ENCODE data around the gene KLF6. TPM values are rescaled to one million over a fixed set of nuclear protein-coding genes. Genes with fewer than 3 reads are reported as not detected.

KLF6 gene
- total RNA-seq (157 and 187 TPM in 2 replicates), polyA plus RNA-seq (602 and 816 TPM in 2 replicates)

DNA sequence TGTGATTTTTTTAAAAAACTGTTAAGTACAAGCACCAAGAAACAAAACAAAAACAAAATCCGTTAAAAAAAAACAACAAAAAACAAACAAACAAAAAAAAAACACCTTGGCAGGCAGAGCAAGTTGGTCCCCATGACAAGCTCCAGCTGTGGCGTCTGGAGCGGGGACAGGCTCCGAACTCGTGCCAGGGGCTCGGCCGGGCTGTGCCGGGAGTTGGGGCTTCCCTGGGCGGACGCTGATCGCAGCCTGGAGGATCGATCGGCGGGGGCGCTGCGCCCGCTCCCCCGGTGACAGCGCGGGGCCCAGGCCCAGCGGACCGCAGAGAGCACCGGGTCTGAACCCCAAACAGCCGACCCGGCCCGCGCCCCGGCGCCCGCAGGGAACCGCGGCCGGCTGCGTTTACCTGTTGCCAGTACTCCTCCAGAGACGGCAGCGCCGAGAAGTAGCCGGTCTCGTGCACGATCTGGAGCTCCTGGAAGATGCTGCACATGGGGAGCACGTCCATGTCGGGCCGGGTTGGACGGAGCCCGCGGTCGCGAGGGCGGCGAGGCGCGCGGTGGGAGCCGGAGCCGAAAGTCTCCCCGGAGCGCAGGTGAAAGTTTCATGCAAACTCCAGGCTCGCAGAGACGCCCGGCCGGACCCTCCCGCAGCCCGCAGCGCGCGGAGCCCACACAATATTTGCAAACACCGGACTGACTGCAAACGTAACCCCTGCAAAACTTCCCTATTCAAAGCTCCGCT, at the start of gene KLF6:
Gene KLF6 (minus strand): TSS at position 700 of the 741 bp plus-strand sequence. CDS start 195 bp downstream, at position 505.
- peak within 1 kb of the TSS; percentile 100 for H3K27ac ChIP-seq
- peak; percentile 48 for DNase-seq (ENCODE audit: low spot score)
- no peaks in the 10 kb centered on the region for H3K27me3 ChIP-seq
- H3K4me2 ChIP-seq, result peak within 1 kb of the TSS; percentile 85
- H3K36me3 ChIP-seq (replicated peaks; ENCODE audit: insufficient read depth, low read depth), result peaks cover 7% of the 10 kb centered on the region
- peaks cover 53% of the 10 kb centered on the region for H3K79me2 ChIP-seq
- no peaks in the 10 kb centered on the region for H3K9me3 ChIP-seq (ENCODE audit: low read depth)
- under 1% methylated on average over 57 of the region's 69 CpGs for WGBS (ENCODE audit: low lambda C conversion rate, missing lambda C conversion rate)
- no peak within 1 kb of the TSS for H2AFZ ChIP-seq
- peaks cover 26% of the 10 kb centered on the region for H3K4me1 ChIP-seq (ENCODE audit: insufficient read depth)
- H3K9me2 ChIP-seq (replicated peaks; ENCODE audit: insufficient read depth), result no peaks in the 10 kb centered on the region
- H3K4me3 ChIP-seq, result peak within 1 kb of the TSS; percentile 76
- no peak for TF ChIP-seq EZH2phosphoT487 (IDR thresholded peaks at IDR 0.05; ENCODE audit: low read depth, severe bottlenecking, unreplicated experiment)
- TF ChIP-seq, protein P1, sequence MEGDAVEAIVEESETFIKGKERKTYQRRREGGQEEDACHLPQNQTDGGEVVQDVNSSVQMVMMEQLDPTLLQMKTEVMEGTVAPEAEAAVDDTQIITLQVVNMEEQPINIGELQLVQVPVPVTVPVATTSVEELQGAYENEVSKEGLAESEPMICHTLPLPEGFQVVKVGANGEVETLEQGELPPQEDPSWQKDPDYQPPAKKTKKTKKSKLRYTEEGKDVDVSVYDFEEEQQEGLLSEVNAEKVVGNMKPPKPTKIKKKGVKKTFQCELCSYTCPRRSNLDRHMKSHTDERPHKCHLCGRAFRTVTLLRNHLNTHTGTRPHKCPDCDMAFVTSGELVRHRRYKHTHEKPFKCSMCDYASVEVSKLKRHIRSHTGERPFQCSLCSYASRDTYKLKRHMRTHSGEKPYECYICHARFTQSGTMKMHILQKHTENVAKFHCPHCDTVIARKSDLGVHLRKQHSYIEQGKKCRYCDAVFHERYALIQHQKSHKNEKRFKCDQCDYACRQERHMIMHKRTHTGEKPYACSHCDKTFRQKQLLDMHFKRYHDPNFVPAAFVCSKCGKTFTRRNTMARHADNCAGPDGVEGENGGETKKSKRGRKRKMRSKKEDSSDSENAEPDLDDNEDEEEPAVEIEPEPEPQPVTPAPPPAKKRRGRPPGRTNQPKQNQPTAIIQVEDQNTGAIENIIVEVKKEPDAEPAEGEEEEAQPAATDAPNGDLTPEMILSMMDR (IDR thresholded peaks at IDR 0.05; ENCODE audit: poor library complexity), result no peak
- no peak for TF ChIP-seq EZH2 (IDR thresholded peaks at IDR 0.05; ENCODE audit: borderline replicate concordance)
- H4K20me1 ChIP-seq (ENCODE audit: insufficient read depth, poor library complexity, severe bottlenecking), result peaks cover 44% of the 10 kb centered on the region

DNA sequence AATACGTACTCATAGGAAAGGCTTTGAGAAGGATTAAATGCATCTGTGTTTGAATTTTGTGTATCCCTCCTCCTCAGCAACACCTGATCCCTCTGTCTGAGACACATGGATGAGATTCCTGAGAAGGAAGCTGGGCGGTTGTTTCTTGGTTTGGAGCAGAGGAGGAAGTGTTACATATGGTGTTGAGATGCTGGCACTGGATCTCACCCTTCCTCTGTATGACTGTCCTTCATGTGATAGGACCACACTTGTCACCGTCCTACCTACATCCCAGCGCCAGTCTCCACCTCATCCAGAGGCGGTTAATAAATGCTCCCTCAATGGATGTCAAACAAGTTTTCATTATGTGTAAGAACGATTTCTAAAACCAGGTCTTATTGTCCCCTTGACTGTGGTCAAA, 49.4 kb upstream of the KLF6 start:
- TF ChIP-seq, protein P1 (IDR thresholded peaks at IDR 0.05; ENCODE audit: poor library complexity), result no peak
- TF ChIP-seq EZH2 (IDR thresholded peaks at IDR 0.05; ENCODE audit: borderline replicate concordance) (no peak), EZH2phosphoT487 (IDR thresholded peaks at IDR 0.05; ENCODE audit: low read depth, severe bottlenecking, unreplicated experiment) (no peak)
- Histone ChIP-seq H2AFZ (no peak overlapping the region), H3K9me2 (replicated peaks; ENCODE audit: insufficient read depth) (no peaks in the 10 kb centered on the region), H3K79me2 (no peaks in the 10 kb centered on the region), H3K9me3 (ENCODE audit: low read depth) (no peaks in the 10 kb centered on the region), H3K4me2 (no peak overlapping the region), H3K27ac (no peak overlapping the region), H3K4me1 (ENCODE audit: insufficient read depth) (peaks cover 19% of the 10 kb centered on the region), H4K20me1 (ENCODE audit: insufficient read depth, poor library complexity, severe bottlenecking) (no peaks in the 10 kb centered on the region), H3K27me3 (no peaks in the 10 kb centered on the region), H3K4me3 (no peak overlapping the region), H3K36me3 (replicated peaks; ENCODE audit: insufficient read depth, low read depth) (no peaks in the 10 kb centered on the region)
- no peak for DNase-seq (ENCODE audit: low spot score)
- WGBS (ENCODE audit: low lambda C conversion rate, missing lambda C conversion rate), result 94% methylated on average over 6 of the region's 6 CpGs

DNA sequence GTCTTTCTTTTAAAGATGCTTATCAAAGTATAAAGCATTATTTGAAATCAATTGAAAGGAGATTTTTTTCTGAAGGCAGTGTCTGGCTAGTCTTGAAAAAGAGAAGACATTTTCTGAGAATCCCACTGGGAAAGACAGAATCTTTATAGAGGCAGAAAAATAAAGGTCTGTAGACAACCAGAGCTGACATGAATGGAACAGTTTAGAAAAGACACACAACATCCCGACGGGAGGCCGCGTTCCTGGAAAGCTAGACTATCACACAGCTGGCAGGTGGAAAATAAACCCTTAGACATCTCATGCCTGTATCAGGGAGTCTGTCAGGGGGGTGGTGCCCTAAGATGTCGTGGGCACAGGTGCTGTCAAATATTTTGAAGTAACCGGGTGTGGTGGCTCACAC, 48.0 kb upstream of the KLF6 start:
- TF ChIP-seq, protein P1 (IDR thresholded peaks at IDR 0.05; ENCODE audit: poor library complexity), result no peak
- TF ChIP-seq EZH2phosphoT487 (IDR thresholded peaks at IDR 0.05; ENCODE audit: low read depth, severe bottlenecking, unreplicated experiment), result no peak
- TF ChIP-seq EZH2 (IDR thresholded peaks at IDR 0.05; ENCODE audit: borderline replicate concordance), result no peak
- H3K4me3 ChIP-seq, result no peak overlapping the region
- no peaks in the 10 kb centered on the region for H3K27me3 ChIP-seq
- H4K20me1 ChIP-seq (ENCODE audit: insufficient read depth, poor library complexity, severe bottlenecking), result no peaks in the 10 kb centered on the region
- H2AFZ ChIP-seq, result no peak overlapping the region
- H3K4me1 ChIP-seq (ENCODE audit: insufficient read depth), result peaks cover 23% of the 10 kb centered on the region
- H3K79me2 ChIP-seq, result no peaks in the 10 kb centered on the region
- H3K27ac ChIP-seq, result no peak overlapping the region
- no peaks in the 10 kb centered on the region for H3K9me3 ChIP-seq (ENCODE audit: low read depth)
- 93% methylated on average over 6 of the region's 6 CpGs for WGBS (ENCODE audit: low lambda C conversion rate, missing lambda C conversion rate)
- no peaks in the 10 kb centered on the region for H3K9me2 ChIP-seq (replicated peaks; ENCODE audit: insufficient read depth)
- H3K4me2 ChIP-seq, result no peak overlapping the region
- H3K36me3 ChIP-seq (replicated peaks; ENCODE audit: insufficient read depth, low read depth), result no peaks in the 10 kb centered on the region
- DNase-seq (ENCODE audit: low spot score), result no peak
